Ovary (tissue), 9 donors: Measurements from ENCODE around the gene TLX2. TPM values are rescaled to one million over a fixed set of nuclear protein-coding genes. Genes with fewer than 3 reads are reported as not detected.

Experiments
- DNase-seq, 5 donors: peaks; one replicate each; pipeline ENCODE4 v3.0.0-alpha.2; 2019 to 2020
- H3K27ac ChIP-seq, 2 donors: fragments of 200-600 bp; one replicate each; pipeline versions ENCODE4 v1.5.1 to v1.8.0; 2019 to 2022
- H3K27me3 ChIP-seq: fragments of 200-600 bp; one replicate; pipeline ENCODE4 v1.8.0; 2022
- H3K36me3 ChIP-seq: fragments of 200-600 bp; sonication (generic); one replicate; pipeline ENCODE4 v1.5.1; 2019
- H3K4me1 ChIP-seq: one replicate; pipeline ENCODE4 v1.8.1; 2013; ENCODE audit warnings: mild to moderate bottlenecking, moderate library complexity; ENCODE audit not compliant: insufficient read depth
- H3K4me3 ChIP-seq: fragments of 200-600 bp; sonication (generic); one replicate; pipeline ENCODE4 v1.5.1; 2017
- H3K9me3 ChIP-seq, 2 donors: fragments of 200-600 bp in 1 of 2; sonication (generic) in 1 of 2; one replicate each; pipeline versions ENCODE4 v1.5.1 to v1.8.1; 2013 to 2019; ENCODE audit warnings: mild to moderate bottlenecking in 1 of 2, moderate library complexity in 1 of 2
- EP300 ChIP-seq: sonication (generic); formaldehyde crosslinking; IDR thresholded peaks from one replicate; pipeline ENCODE4 v1.6.1; 2017; ENCODE audit warnings: antibody characterized with exemption
- POLR2A ChIP-seq: fragments of 450-650 bp; IDR thresholded peaks from one replicate; pipeline ENCODE4 v1.6.1; 2017; ENCODE audit warnings: antibody characterized with exemption, mild to moderate bottlenecking, moderate library complexity
- WGBS, 3 donors: extraction: QIAGEN DNeasy Blood & Tissue Kit in 1 of 3; methylation state at CpG; one replicate each; pipeline versions ENCODE4 v1.1.5 to v1.1.7; 2013 to 2017; 5-methylcytosine and 5-hydroxymethylcytosine counted together
- intact Hi-C, 4 donors: fragments of 100-400 bp; cut with DNase I; formaldehyde crosslinking; loops; one replicate each; pipeline versions ENCODE4 v1.11.0 to v1.15.1; 2022 to 2023
- polyA plus RNA-seq, 2 donors: library from polyadenylated mRNA; stranded (reverse); fragments of 200-250 nt in 1 of 2; fragments of 350-450 nt in 1 of 2; fragmentation: Illumina TruSeq in 1 of 2; extraction: RNeasy Lipid Tissue Mini Kit (QIAGEN cat#74804) in 1 of 2; gene quantifications; one replicate each; pipeline ENCODE4 v1.2.3, GENCODE V29; 2013 to 2014
- total RNA-seq, 7 donors: library from RNA; depleted of rRNA in 2 of 7; stranded (reverse); fragments of >200 nt in 2 of 7; fragmentation: NEBNext Ultra II Directional in 3 of 7; extraction: Animal tissue kit (Norgen Biotek cat#: 25700) in 3 of 7; gene quantifications; one replicate each; pipeline versions ENCODE4 v1.1.0 to v1.2.4, GENCODE V29; 2016 to 2023
- TF ChIP-seq, protein P1 (sequence below), 3 donors: fragments of 450-650 bp in 2 of 3; fragments of 200-600 bp in 1 of 3; IDR thresholded peaks; one replicate each; pipeline versions ENCODE4 v1.5.1 to v1.8.0; 2016 to 2022; ENCODE audit warnings: antibody characterized with exemption in 3 of 3, mild to moderate bottlenecking in 1 of 3
- donor health status: DM: no; HTN: no; CAD: no; lungs with moderate emphysema.
- donor health status: DM: no; HTN: no; CAD: no.
- donor health status: Bipolar disorder and iron deficiency.
- donor health status: DM: yes; HTN: yes; CAD: no.
- donor health status: DM: no; HTN: no; CAD: no.
- donor health status: DM: yes; HTN: yes; CAD: no.

TLX2 gene
- total and polyA plus RNA-seq, 9 donors, result not detected

DNA sequence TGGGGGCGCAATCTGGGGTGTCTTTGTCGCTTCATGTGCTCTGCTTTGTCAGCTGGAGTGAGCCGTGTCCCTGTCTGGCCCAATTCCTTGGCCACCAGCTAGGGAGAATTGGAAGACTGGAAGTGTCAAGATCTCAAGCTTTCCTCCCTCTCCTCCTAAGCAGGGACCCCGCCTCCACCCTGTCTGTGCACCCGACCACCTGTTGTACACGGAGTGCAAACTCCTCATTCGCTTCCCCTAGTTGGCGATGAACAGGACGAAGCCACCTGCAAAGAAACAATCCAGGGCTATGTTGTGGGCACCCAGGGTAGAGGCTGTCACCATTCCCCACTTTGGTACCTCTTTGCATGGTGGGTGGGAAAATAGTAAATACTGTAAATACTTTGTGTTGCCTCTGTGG lies 13.5 kb downstream of the TLX2 start:
- Histone ChIP-seq H3K9me3 (no peaks in the 10 kb centered on the region), H3K4me3 (no peak overlapping the region), H3K27ac (no peak overlapping the region), H3K4me1 (peaks cover 13% of the 10 kb centered on the region), H3K36me3 (no peaks in the 10 kb centered on the region), H3K27me3 (no peaks in the 10 kb centered on the region)
- TF ChIP-seq POLR2A (no peak), EP300 (no peak)
- TF ChIP-seq, protein P1, sequence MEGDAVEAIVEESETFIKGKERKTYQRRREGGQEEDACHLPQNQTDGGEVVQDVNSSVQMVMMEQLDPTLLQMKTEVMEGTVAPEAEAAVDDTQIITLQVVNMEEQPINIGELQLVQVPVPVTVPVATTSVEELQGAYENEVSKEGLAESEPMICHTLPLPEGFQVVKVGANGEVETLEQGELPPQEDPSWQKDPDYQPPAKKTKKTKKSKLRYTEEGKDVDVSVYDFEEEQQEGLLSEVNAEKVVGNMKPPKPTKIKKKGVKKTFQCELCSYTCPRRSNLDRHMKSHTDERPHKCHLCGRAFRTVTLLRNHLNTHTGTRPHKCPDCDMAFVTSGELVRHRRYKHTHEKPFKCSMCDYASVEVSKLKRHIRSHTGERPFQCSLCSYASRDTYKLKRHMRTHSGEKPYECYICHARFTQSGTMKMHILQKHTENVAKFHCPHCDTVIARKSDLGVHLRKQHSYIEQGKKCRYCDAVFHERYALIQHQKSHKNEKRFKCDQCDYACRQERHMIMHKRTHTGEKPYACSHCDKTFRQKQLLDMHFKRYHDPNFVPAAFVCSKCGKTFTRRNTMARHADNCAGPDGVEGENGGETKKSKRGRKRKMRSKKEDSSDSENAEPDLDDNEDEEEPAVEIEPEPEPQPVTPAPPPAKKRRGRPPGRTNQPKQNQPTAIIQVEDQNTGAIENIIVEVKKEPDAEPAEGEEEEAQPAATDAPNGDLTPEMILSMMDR (IDR thresholded peaks at IDR 0.05), result no peak
- intact Hi-C loops, result no loop called here
- DNase-seq, result peak in 1 of 5 donors; percentile 21
- 91 to 93% (median 93%) methylated on average over 9 of the region's 9 CpGs for WGBS, 3 donors

DNA sequence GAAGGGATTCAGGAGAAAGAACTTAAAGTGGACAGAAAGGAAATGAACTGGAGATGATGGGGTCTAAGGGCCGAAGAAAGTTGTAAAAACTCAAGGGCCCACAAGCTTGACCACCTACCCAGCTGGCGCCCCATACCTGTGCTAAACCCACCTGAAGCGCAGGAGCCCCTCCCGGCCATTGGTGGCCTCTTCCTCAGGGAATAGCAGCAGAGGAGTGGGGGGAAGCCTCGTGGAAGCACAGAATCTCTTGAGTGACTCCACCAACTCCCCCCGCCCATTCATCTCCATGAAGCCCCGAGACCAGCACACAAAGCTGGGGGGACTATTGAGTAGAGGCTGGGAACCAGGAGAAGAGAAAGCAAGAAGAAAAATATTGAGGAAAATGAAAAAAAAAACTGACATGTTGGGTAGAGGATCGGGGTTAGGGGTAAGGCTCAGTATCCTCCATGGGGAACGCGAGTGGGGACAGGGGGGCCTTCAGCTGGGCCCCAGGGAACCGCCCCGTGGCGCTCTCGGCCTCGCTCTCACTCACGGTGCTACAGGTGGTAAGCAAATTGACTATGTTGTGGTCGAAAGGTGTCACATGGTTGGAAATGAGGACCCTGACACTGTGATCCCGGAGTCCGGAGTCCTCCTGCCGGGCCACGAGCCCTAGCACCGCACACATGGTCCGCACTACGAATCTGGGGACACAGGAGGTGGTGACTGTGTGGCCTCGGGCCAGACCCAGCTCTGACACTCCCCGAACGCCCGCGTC lies 14.5 kb downstream of the TLX2 start:
- intact Hi-C loops, result no loop called here

DNA sequence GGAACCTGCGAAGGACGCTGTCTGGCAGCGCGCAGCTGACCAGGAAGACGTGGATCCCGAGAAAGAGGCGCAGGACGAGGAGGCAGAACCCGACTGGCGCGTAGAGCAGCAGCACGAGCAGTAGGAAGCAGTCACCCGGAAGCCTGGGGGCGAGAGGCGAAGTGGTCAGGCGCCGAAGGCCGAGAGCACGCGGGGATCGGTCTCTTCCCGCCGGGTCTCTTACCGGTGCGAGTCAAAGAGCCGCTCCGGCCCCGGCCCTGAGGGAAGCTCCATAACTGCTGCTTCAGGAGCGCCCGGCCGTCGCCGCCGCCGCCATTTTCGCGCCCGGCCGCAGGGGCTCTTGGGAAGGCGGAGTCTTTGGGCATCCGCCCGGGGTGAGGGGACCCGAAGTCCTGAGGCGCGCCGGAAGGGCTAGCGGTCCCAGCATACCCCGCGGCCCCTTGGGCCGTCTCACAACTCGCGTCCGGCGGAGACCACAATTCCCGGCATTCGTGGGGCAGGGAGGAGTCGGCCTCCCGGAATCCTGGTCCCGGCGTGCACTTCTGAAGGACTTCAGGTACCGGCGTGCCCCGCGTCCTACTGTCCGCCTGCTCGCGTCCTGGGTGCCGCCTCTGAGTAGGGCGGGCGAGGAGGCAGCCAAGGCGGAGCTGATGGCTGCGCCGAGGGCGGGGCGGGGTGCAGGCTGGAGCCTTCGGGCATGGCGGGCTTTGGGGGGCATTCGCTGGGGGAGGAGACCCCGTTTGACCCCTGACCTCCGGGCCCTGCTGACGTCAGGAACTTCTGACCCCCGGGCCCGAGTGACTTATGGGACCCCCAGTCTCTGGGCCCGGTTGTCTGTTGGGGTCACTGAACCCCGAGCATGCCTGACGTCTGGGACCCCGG lies 15.3 kb downstream of the TLX2 start, which contains the start of the genes AUP1 and HTRA2:
Gene AUP1, minus strand, starts transcription at position 350 of the 882 bp plus-strand sequence. Its CDS starts 77 bp downstream, at position 273.
Gene HTRA2, plus strand, starts transcription at position 577 of the 882 bp plus-strand sequence. Its CDS starts 74 bp downstream, at position 651.
- TF ChIP-seq EP300, result peak; percentile 79
- TF ChIP-seq, protein P1 (IDR thresholded peaks at IDR 0.05), result no peak
- peak; percentile 85 for TF ChIP-seq POLR2A
- Histone ChIP-seq H3K9me3 (no peaks in the 10 kb centered on the region), H3K27ac (peak within 1 kb of the TSS in 1 of 2 donors; percentile 70), H3K27me3 (no peaks in the 10 kb centered on the region), H3K4me3 (peak within 1 kb of the TSS; percentile 92), H3K4me1 (peaks cover 13% of the 10 kb centered on the region), H3K36me3 (no peaks in the 10 kb centered on the region)
- DNase-seq, result peak; percentile 96 to 98 (median 97)
- 0 to 1% (median 1%) methylated on average over 71 to 87 of the region's 87 CpGs for WGBS, 3 donors
- intact Hi-C loops, result loop anchor here in 1 of 4 donors (5.0 kb wide), 1 partner anchor 47 kb away; the partner anchor contains the start of genes CCDC142 and TTC31

More for the DNA sequence above, 14.5 kb downstream of the TLX2 start:
- 15 to 17% (median 16%) methylated on average over 27 to 29 of the region's 29 CpGs for WGBS, 3 donors
- peak overlapping the region; percentile 92 for H3K4me3 ChIP-seq
- TF ChIP-seq, protein P1 (IDR thresholded peaks at IDR 0.05), result no peak
- no peak for TF ChIP-seq POLR2A
- no peak for TF ChIP-seq EP300
- no peaks in the 10 kb centered on the region for H3K36me3 ChIP-seq
- DNase-seq, result no peak
- H3K27ac ChIP-seq, result peak overlapping the region in 1 of 2 donors; percentile 70
- H3K27me3 ChIP-seq, result no peaks in the 10 kb centered on the region
- H3K9me3 ChIP-seq, result no peaks in the 10 kb centered on the region
- peaks cover 13% of the 10 kb centered on the region for H3K4me1 ChIP-seq
